H9 (cell line): ENCODE results near the gene SYT9. TPM values are rescaled to one million over a fixed set of nuclear protein-coding genes. Genes with fewer than 3 reads are reported as not detected.

Source experiments
- DNase-seq: peaks from one replicate; pipeline ENCODE4 v3.0.0-alpha.2; 2017
- H2AFZ ChIP-seq: one replicate; pipeline ENCODE4 v1.6.1; 2013; ENCODE audit warnings: mild to moderate bottlenecking, low read length, control low read depth, moderate library complexity
- H2AK5ac ChIP-seq: 2 replicates; pipeline ENCODE4 v1.6.1; 2013; ENCODE audit warnings: low read length, control low read depth, mixed read lengths; ENCODE audit not compliant: insufficient read length
- H2BK120ac ChIP-seq: one replicate; pipeline ENCODE4 v1.6.1; 2013; ENCODE audit warnings: low read depth, mild to moderate bottlenecking, low read length, control low read depth, inconsistent platforms; ENCODE audit not compliant: poor library complexity, severe bottlenecking
- H2BK12ac ChIP-seq: 2 replicates; pipeline ENCODE4 v1.6.1; 2013; ENCODE audit warnings: low read length, control low read depth, mixed read lengths, low read depth; ENCODE audit not compliant: insufficient read length
- H2BK15ac ChIP-seq: 2 replicates; pipeline ENCODE4 v1.6.1; 2013; ENCODE audit warnings: low read depth, low read length, control low read depth
- H2BK20ac ChIP-seq: one replicate; pipeline ENCODE4 v1.6.1; 2013; ENCODE audit warnings: low read depth, mild to moderate bottlenecking, low read length, control low read depth, inconsistent platforms; ENCODE audit not compliant: poor library complexity, severe bottlenecking
- H2BK5ac ChIP-seq: 2 replicates; pipeline ENCODE4 v1.6.1; 2013; ENCODE audit warnings: low read length, control low read depth, mixed read lengths; ENCODE audit not compliant: insufficient read length
- H3K14ac ChIP-seq: 2 replicates; pipeline ENCODE4 v1.6.1; 2013; ENCODE audit warnings: low read length, control low read depth; ENCODE audit not compliant: insufficient read depth
- H3K18ac ChIP-seq: 2 replicates; pipeline ENCODE4 v1.6.1; 2013; ENCODE audit warnings: low read depth, mild to moderate bottlenecking, mixed read lengths, low read length, control low read depth; ENCODE audit not compliant: insufficient read length
- H3K23ac ChIP-seq: 2 replicates; pipeline ENCODE4 v1.6.1; 2013; ENCODE audit warnings: low read length, control low read depth, mixed read lengths, low read depth; ENCODE audit not compliant: insufficient read length
- H3K23me2 ChIP-seq: 2 replicates; pipeline ENCODE4 v1.6.1; 2013; ENCODE audit warnings: low read depth, mild to moderate bottlenecking, mixed read lengths, low read length, control low read depth; ENCODE audit not compliant: insufficient read length, poor library complexity, severe bottlenecking
- H3K27ac ChIP-seq: 2 replicates; pipeline ENCODE4 v1.5.1; 2013; ENCODE audit warnings: low read length, control low read depth, mixed read lengths, low read depth; ENCODE audit not compliant: insufficient read length
- H3K27me3 ChIP-seq: 2 replicates; pipeline ENCODE4 v1.6.1; 2013; ENCODE audit warnings: low read length, control low read depth, inconsistent platforms; ENCODE audit not compliant: insufficient read depth
- H3K4ac ChIP-seq: 2 replicates; pipeline ENCODE4 v1.6.1; 2013; ENCODE audit warnings: low read depth, mild to moderate bottlenecking, control low read depth, inconsistent platforms, low read length, moderate library complexity
- H3K4me1 ChIP-seq: 2 replicates; pipeline ENCODE4 v1.6.1; 2013; ENCODE audit warnings: low read length, control low read depth, inconsistent platforms; ENCODE audit not compliant: insufficient read depth
- H3K4me2 ChIP-seq: 2 replicates; pipeline ENCODE4 v1.6.1; 2013; ENCODE audit warnings: low read length, control low read depth, mixed read lengths; ENCODE audit not compliant: insufficient read length, insufficient read depth
- H3K56ac ChIP-seq: 2 replicates; pipeline ENCODE4 v1.6.1; 2013; ENCODE audit warnings: low read depth, mild to moderate bottlenecking, mixed read lengths, low read length, control low read depth; ENCODE audit not compliant: insufficient read length
- H3K79me1 ChIP-seq: 2 replicates; pipeline ENCODE4 v1.6.1; 2013; ENCODE audit warnings: low read depth, mild to moderate bottlenecking, moderate library complexity, low read length, control low read depth, inconsistent platforms; ENCODE audit not compliant: insufficient read depth, poor library complexity, severe bottlenecking
- H3K79me2 ChIP-seq: 2 replicates; pipeline ENCODE4 v1.6.1; 2013; ENCODE audit warnings: low read length, control low read depth, inconsistent platforms; ENCODE audit not compliant: insufficient read depth
- H3K9ac ChIP-seq: 2 replicates; pipeline ENCODE4 v1.6.1; 2013; ENCODE audit warnings: low read length, control low read depth, mixed read lengths; ENCODE audit not compliant: insufficient read length; ENCODE audit errors: extremely low read depth
- H3K9me3 ChIP-seq: one replicate; pipeline ENCODE4 v1.6.1; 2013; ENCODE audit warnings: low read depth, low read length, inconsistent platforms; ENCODE audit not compliant: control insufficient read depth
- H3T11ph ChIP-seq: one replicate; pipeline ENCODE4 v1.6.1; 2013; ENCODE audit warnings: mild to moderate bottlenecking, low read length, control low read depth, inconsistent platforms
- H4K20me1 ChIP-seq: one replicate; pipeline ENCODE4 v1.6.1; 2013; ENCODE audit not compliant: control insufficient read depth, insufficient read length, insufficient read depth
- H4K5ac ChIP-seq: 2 replicates; pipeline ENCODE4 v1.6.1; 2013; ENCODE audit warnings: low read depth, mild to moderate bottlenecking, mixed read lengths, low read length, control low read depth; ENCODE audit not compliant: insufficient read length
- H4K8ac ChIP-seq: replicated peaks from 2 replicates; pipeline ENCODE4 v1.6.1; 2013; ENCODE audit warnings: low read length, control low read depth, mixed read lengths, low read depth; ENCODE audit not compliant: insufficient read length
- H4K91ac ChIP-seq: 2 replicates; pipeline ENCODE4 v1.6.1; 2013; ENCODE audit warnings: low read depth, mild to moderate bottlenecking, moderate library complexity, mixed read lengths, low read length, control low read depth; ENCODE audit not compliant: insufficient read length
- H3K27ac Mint-ChIP-seq, 3 experiments: 2 replicates in 2 of 3; 3 replicates in 1 of 3; pipeline ENCODE4 v1.8.0; 2020 to 2021; ENCODE audit warnings: mixed read lengths in 3 of 3, mild to moderate bottlenecking in 1 of 3, moderate library complexity in 1 of 3
- H3K27me3 Mint-ChIP-seq: 2 replicates; pipeline ENCODE4 v1.8.0; 2021; ENCODE audit warnings: low read depth, mild to moderate bottlenecking, moderate library complexity, mixed read lengths
- H3K36me3 Mint-ChIP-seq, 3 experiments: 2 replicates in 2 of 3; 3 replicates in 1 of 3; pipeline ENCODE4 v1.8.0; 2020 to 2021; ENCODE audit warnings: low read depth in 3 of 3, mixed read lengths in 3 of 3; ENCODE audit not compliant: insufficient read depth in 1 of 3
- H3K4me1 Mint-ChIP-seq, 2 experiments: 2 replicates each; pipeline ENCODE4 v1.8.0; 2020; ENCODE audit warnings: mixed read lengths in 2 of 2
- H3K4me3 Mint-ChIP-seq, 2 experiments: 2 replicates in 1 of 2; 3 replicates in 1 of 2; pipeline ENCODE4 v1.8.0; 2020 to 2021; ENCODE audit warnings: mild to moderate bottlenecking in 2 of 2, mixed read lengths in 2 of 2, moderate library complexity in 1 of 2
- H3K9me3 Mint-ChIP-seq, 2 experiments: 2 replicates in 1 of 2; 3 replicates in 1 of 2; pipeline ENCODE4 v1.8.0; 2020; ENCODE audit warnings: mild to moderate bottlenecking in 2 of 2, mixed read lengths in 2 of 2, moderate library complexity in 1 of 2
- WGBS: extraction: QIAGEN DNeasy Blood & Tissue Kit; methylation state at CpG from one replicate; pipeline ENCODE4 v1.1.7; 2013; ENCODE audit warnings: missing lambda C conversion rate, low lambda C conversion rate, mixed read lengths; ENCODE audit not compliant: insufficient read length; ENCODE audit errors: extremely low coverage; 5-methylcytosine and 5-hydroxymethylcytosine counted together
- total RNA-seq: library from RNA; stranded (reverse); gene quantifications from 2 replicates; pipeline ENCODE4 v1.2.1, GENCODE V29; 2021
- TF ChIP-seq, protein P1 (sequence below): fragments of 200-600 bp; sonication (generic); conservative IDR thresholded peaks from 3 replicates; pipeline ENCODE4 v1.8.0; 2021; ENCODE audit warnings: antibody characterized with exemption, mild to moderate bottlenecking

Gene SYT9
- total RNA-seq, 1 experiment from 2014 or later: 0.63 TPM

DNA sequence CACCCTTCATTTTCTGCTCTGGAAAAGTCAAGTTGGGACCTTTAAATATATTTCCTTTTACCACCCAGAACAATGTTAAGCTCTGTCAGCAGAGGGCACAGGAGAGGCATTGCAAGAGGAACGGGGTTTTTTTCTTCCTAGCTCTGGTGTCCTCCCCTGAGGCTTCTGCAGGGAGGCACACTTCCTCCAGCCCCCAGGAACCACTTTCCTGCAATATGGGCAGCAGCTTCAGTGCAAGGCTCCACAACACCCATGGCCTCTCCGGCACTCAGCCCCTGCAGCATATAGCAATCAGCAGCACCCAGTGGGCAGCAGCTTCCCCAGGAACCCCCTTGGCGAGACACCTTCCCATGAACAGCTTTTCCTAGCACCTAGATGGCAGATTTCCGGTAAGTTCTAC is 101.4 kb downstream of the SYT9 start:
- H4K91ac ChIP-seq: no peak overlapping the region
- DNase-seq: peak; percentile 64
- H3K79me2 ChIP-seq: no peaks in the 10 kb centered on the region
- H2BK5ac ChIP-seq: no peak overlapping the region
- no peaks in the 10 kb centered on the region for H3K4me1 ChIP-seq
- H3K27ac ChIP-seq: no peak overlapping the region
- no peaks in the 10 kb centered on the region for H3K79me1 ChIP-seq
- no peak overlapping the region for H3K4ac ChIP-seq
- H3K27ac Mint-ChIP-seq: no peak overlapping the region
- H2BK15ac ChIP-seq: no peak overlapping the region
- TF ChIP-seq, protein P1, sequence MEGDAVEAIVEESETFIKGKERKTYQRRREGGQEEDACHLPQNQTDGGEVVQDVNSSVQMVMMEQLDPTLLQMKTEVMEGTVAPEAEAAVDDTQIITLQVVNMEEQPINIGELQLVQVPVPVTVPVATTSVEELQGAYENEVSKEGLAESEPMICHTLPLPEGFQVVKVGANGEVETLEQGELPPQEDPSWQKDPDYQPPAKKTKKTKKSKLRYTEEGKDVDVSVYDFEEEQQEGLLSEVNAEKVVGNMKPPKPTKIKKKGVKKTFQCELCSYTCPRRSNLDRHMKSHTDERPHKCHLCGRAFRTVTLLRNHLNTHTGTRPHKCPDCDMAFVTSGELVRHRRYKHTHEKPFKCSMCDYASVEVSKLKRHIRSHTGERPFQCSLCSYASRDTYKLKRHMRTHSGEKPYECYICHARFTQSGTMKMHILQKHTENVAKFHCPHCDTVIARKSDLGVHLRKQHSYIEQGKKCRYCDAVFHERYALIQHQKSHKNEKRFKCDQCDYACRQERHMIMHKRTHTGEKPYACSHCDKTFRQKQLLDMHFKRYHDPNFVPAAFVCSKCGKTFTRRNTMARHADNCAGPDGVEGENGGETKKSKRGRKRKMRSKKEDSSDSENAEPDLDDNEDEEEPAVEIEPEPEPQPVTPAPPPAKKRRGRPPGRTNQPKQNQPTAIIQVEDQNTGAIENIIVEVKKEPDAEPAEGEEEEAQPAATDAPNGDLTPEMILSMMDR: peak; percentile 78
- no peak overlapping the region for H3K4me2 ChIP-seq
- H3K23me2 ChIP-seq: no peaks in the 10 kb centered on the region
- no peaks in the 10 kb centered on the region for H3K9me3 Mint-ChIP-seq
- H3K14ac ChIP-seq: no peak overlapping the region
- no peak overlapping the region for H2BK20ac ChIP-seq
- H2AK5ac ChIP-seq: no peak overlapping the region
- H3K56ac ChIP-seq: no peak overlapping the region
- H4K5ac ChIP-seq: no peak overlapping the region
- no peaks in the 10 kb centered on the region for H3K27me3 ChIP-seq
- WGBS: no CpG with 5 or more reads among the region's 4 CpGs
- no peak overlapping the region for H3K23ac ChIP-seq
- no peak overlapping the region for H4K8ac ChIP-seq
- no peak overlapping the region for H3K18ac ChIP-seq
- H2AFZ ChIP-seq: no peak overlapping the region
- H2BK120ac ChIP-seq: no peak overlapping the region
- peaks cover 3% of the 10 kb centered on the region; the same call in 1 of the 2 replicates for H3K27me3 Mint-ChIP-seq
- H3K36me3 Mint-ChIP-seq: no peaks in the 10 kb centered on the region
- H4K20me1 ChIP-seq: no peaks in the 10 kb centered on the region
- H3K4me3 Mint-ChIP-seq: no peak overlapping the region
- no peaks in the 10 kb centered on the region for H3K9me3 ChIP-seq
- H3K9ac ChIP-seq: no peak overlapping the region
- no peak overlapping the region for H3T11ph ChIP-seq
- H2BK12ac ChIP-seq: no peak overlapping the region
- H3K4me1 Mint-ChIP-seq: peaks cover 10 to 13% of the 10 kb centered on the region in 2 experiments
